Neural cell (in vitro differentiated cells): ENCODE measurements around the gene CELA2B. TPM values are rescaled to one million over a fixed set of nuclear protein-coding genes. Genes with fewer than 3 reads are reported as not detected.
"Not testable (repeated sequence)": the region's sequence is repeated elsewhere in the genome, so short reads cannot be mapped to it uniquely, and the experiment has no call there.

Experiments used
- H2AFZ ChIP-seq: fragments of 200-600, 300-800 bp; sonication (generic), shearing (Covaris generic); 2 replicates; pipeline ENCODE4 v1.6.0; 2014; ENCODE audit warnings: low read depth, mild to moderate bottlenecking, antibody characterized with exemption, low read length, moderate library complexity
- H3F3A ChIP-seq: fragments of 200-600 bp; shearing (Covaris generic); 2 replicates; pipeline ENCODE4 v1.6.1; 2016; ENCODE audit warnings: mild to moderate bottlenecking, moderate library complexity, mixed read lengths, antibody characterized with exemption, low read length; ENCODE audit not compliant: insufficient read depth, poor library complexity, severe bottlenecking
- H3K27ac ChIP-seq: fragments of 200-600, 300-800 bp; sonication (generic), shearing (Covaris generic); 2 replicates; pipeline ENCODE4 v1.5.1; 2014; ENCODE audit warnings: mild to moderate bottlenecking, low read length, moderate library complexity
- H3K27me3 ChIP-seq: fragments of 300-800, 200-600 bp; sonication (generic), shearing (Covaris generic); 2 replicates; pipeline ENCODE4 v1.6.0; 2014; ENCODE audit warnings: mild to moderate bottlenecking, low read depth, low read length, moderate library complexity; ENCODE audit not compliant: insufficient read depth
- H3K36me3 ChIP-seq: fragments of 300-800, 200-600 bp; sonication (generic), shearing (Covaris generic); 2 replicates; pipeline ENCODE4 v1.5.1; 2014; ENCODE audit warnings: mild to moderate bottlenecking, antibody characterized with exemption, low read length, moderate library complexity; ENCODE audit not compliant: insufficient read depth
- H3K4me2 ChIP-seq: fragments of 300-800, 200-600 bp; sonication (generic), shearing (Covaris generic); 2 replicates; pipeline ENCODE4 v1.6.0; 2014; ENCODE audit warnings: mild to moderate bottlenecking, low read length
- H3K4me3 ChIP-seq: fragments of 300-800, 200-600 bp; sonication (generic), shearing (Covaris generic); 2 replicates; pipeline ENCODE4 v1.5.1; 2014; ENCODE audit warnings: mild to moderate bottlenecking, low read length, moderate library complexity
- H3K79me2 ChIP-seq: fragments of 200-600 bp; shearing (Covaris generic); replicated peaks from 2 replicates; pipeline ENCODE4 v1.6.0; 2014; ENCODE audit warnings: mild to moderate bottlenecking, low read length, moderate library complexity; ENCODE audit not compliant: insufficient read depth
- H3K9ac ChIP-seq: fragments of 300-800, 200-600 bp; sonication (generic), shearing (Covaris generic); 2 replicates; pipeline ENCODE4 v1.6.1; 2016; ENCODE audit warnings: mild to moderate bottlenecking, low read length, mixed read lengths
- H3K9me2 ChIP-seq: fragments of 200-600 bp; shearing (Covaris generic); 2 replicates; pipeline ENCODE4 v1.6.1; 2016; ENCODE audit warnings: mild to moderate bottlenecking, low read length, mixed read lengths; ENCODE audit not compliant: insufficient read depth
- H3K9me3 ChIP-seq: fragments of 200-600, 300-800 bp; sonication (generic), shearing (Covaris generic); 2 replicates; pipeline ENCODE4 v1.6.1; 2016; ENCODE audit warnings: mild to moderate bottlenecking, mixed run types, low read length, moderate library complexity, mixed read lengths
- H4K20me1 ChIP-seq: fragments of 200-600 bp; shearing (Covaris generic); 2 replicates; pipeline ENCODE4 v1.6.1; 2016; ENCODE audit warnings: mild to moderate bottlenecking, mixed run types; ENCODE audit not compliant: insufficient read depth
- EZH2 ChIP-seq: fragments of 200-600, 300-800 bp; shearing (Covaris generic), sonication (generic); IDR thresholded peaks from 2 replicates; pipeline ENCODE4 v1.6.1; 2014; ENCODE audit warnings: antibody characterized with exemption, low read length, borderline replicate concordance, mild to moderate bottlenecking; ENCODE audit not compliant: insufficient read depth, poor library complexity, severe bottlenecking
- RAD21 ChIP-seq: fragments of 450-650 bp; conservative IDR thresholded peaks from 2 replicates; pipeline ENCODE4 v1.6.1; 2014; ENCODE audit warnings: antibody characterized with exemption, mild to moderate bottlenecking, moderate library complexity
- SMC3 ChIP-seq: fragments of 450-650 bp; conservative IDR thresholded peaks from 2 replicates; pipeline ENCODE4 v1.6.1; 2014; ENCODE audit warnings: antibody characterized with exemption, mild to moderate bottlenecking, moderate library complexity; ENCODE audit not compliant: poor library complexity
- polyA plus RNA-seq: library from polyadenylated mRNA; depleted of rRNA; stranded (reverse); fragments of >200 nt; gene quantifications from 2 replicates; pipeline ENCODE4 v1.2.3, GENCODE V29; 2014
- TF ChIP-seq, protein P1 (sequence below): fragments of 450-650 bp; IDR thresholded peaks from 2 replicates; pipeline ENCODE4 v1.5.1; 2014; ENCODE audit warnings: antibody characterized with exemption, mild to moderate bottlenecking, moderate library complexity; ENCODE audit not compliant: poor library complexity, severe bottlenecking

CELA2B gene
- polyA plus RNA-seq, 1 donor from 2014 or later, result not detected

DNA sequence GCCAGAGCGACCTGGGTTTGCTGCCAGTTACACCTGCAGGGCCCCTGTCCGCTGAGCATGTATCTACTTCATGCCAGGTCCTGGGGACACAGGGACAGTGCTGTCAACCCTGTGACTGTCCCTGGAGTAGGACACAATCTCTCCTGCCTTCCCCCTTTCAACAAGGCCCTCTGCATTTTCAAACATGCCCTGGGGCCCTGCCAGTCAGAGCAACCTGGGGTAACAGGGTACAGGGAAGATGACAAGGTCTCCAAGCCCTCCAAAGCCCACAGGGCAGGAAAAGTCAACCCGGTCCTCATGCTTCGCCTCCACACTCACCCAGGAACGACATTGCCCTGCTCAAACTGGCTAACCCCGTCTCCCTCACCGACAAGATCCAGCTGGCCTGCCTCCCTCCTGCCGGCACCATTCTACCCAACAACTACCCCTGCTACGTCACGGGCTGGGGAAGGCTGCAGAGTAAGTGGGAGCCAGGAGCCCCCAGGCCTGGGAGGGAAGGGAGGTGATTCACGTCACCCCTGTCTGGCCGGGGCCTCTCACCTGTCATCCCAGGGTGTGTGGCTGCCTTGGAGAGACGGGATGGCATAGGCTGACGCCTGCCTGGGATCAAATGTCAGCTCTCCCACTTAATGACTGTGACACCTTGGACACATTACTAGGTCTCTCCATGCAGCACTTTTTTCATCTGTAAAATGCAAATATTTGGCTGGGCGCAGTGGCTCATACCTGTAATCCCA is 12.7 kb upstream of the CELA2B start:
- H3K9ac ChIP-seq, H3K4me2 ChIP-seq, H4K20me1 ChIP-seq, H3F3A ChIP-seq, H3K9me3 ChIP-seq, H3K9me2 ChIP-seq, H2AFZ ChIP-seq, H3K4me3 ChIP-seq, H3K27ac ChIP-seq, H3K27me3 ChIP-seq, H3K36me3 ChIP-seq, H3K79me2 ChIP-seq: not testable (repeated sequence)

DNA sequence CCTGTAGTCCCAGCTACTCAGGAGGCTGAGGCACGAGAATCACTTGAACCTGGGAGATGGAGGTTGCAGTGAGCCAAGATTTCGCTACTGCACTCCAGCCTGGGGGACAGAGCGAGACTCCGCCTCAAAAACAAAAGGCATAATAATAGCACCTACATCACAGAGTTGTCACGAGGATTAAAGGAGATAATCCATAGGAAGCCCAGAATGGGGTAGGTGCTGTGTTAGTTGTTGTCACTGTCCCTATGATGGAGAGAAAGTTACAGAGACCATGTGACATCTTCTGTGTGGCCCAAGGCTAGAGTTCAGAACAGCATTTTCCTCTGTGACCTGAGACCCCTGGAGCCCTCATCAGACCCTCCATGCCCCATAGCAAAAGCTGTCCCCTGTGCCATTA is 12.0 kb upstream of the CELA2B start:
- not testable (repeated sequence) for H3K9me3 ChIP-seq, H3K4me2 ChIP-seq, H4K20me1 ChIP-seq, H2AFZ ChIP-seq, H3K9ac ChIP-seq, H3K27me3 ChIP-seq, H3K4me3 ChIP-seq, H3K79me2 ChIP-seq, H3K36me3 ChIP-seq, H3K27ac ChIP-seq, H3K9me2 ChIP-seq, H3F3A ChIP-seq

DNA sequence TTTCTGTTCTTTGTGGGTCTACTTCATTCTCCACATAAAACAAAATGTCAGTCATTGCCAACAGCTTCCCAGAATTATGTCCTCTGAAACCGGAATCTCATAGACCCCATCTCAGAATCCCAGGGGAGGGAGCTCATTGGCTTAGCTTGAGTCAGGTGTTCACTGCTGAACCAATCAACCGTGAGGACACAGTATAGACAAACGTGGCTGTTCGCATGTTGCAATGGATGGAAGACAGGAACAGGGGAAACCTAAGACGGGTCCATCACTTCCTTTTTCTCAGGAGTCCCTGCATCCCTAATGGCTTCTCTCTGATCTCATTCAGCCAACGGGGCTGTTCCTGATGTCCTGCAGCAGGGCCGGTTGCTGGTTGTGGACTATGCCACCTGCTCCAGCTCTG is 10.2 kb upstream of the CELA2B start:
- no peak overlapping the region for H3K9ac ChIP-seq
- no peaks in the 10 kb centered on the region for H3K36me3 ChIP-seq
- no peaks in the 10 kb centered on the region for H3F3A ChIP-seq
- H3K9me2 ChIP-seq, result no peaks in the 10 kb centered on the region
- H2AFZ ChIP-seq, result no peak overlapping the region
- H3K9me3 ChIP-seq, result no peaks in the 10 kb centered on the region
- H3K27ac ChIP-seq, result no peak overlapping the region
- no peaks in the 10 kb centered on the region for H3K27me3 ChIP-seq
- no peaks in the 10 kb centered on the region for H3K79me2 ChIP-seq
- H3K4me3 ChIP-seq, result no peak overlapping the region
- TF ChIP-seq, protein P1, sequence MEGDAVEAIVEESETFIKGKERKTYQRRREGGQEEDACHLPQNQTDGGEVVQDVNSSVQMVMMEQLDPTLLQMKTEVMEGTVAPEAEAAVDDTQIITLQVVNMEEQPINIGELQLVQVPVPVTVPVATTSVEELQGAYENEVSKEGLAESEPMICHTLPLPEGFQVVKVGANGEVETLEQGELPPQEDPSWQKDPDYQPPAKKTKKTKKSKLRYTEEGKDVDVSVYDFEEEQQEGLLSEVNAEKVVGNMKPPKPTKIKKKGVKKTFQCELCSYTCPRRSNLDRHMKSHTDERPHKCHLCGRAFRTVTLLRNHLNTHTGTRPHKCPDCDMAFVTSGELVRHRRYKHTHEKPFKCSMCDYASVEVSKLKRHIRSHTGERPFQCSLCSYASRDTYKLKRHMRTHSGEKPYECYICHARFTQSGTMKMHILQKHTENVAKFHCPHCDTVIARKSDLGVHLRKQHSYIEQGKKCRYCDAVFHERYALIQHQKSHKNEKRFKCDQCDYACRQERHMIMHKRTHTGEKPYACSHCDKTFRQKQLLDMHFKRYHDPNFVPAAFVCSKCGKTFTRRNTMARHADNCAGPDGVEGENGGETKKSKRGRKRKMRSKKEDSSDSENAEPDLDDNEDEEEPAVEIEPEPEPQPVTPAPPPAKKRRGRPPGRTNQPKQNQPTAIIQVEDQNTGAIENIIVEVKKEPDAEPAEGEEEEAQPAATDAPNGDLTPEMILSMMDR, result no peak
- TF ChIP-seq SMC3, result no peak
- TF ChIP-seq RAD21, result no peak
- no peak for TF ChIP-seq EZH2
- H4K20me1 ChIP-seq, result no peaks in the 10 kb centered on the region
- H3K4me2 ChIP-seq, result no peak overlapping the region

DNA sequence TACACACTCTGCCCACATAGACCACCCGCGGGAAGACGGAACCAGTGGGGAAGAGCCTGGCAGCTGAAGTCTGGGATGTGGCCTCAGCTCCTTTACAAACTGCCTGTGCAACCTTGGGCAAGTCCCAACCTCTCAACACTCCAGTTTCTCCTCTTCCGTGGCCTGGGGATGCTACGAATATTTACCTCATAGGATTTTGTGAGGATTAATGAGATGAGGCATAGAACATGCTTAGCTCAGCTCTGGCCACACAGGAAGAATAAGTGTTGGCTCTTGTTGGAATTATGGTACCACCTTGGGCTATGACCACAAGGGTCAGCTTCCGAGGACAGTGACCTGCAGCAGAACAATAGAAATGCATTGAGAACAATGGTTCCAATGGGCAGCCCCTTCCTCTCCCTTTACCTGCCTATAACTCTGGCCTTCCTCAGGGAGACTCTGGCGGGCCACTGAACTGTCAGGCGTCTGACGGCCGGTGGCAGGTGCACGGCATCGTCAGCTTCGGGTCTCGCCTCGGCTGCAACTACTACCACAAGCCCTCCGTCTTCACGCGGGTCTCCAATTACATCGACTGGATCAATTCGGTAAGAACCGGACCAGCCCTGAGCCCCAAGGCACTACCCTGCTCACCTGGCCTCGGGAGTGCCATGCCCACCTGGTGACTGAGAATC is 8.8 kb upstream of the CELA2B start:
- H3K9me3 ChIP-seq, H3K79me2 ChIP-seq, H3K36me3 ChIP-seq, H3K4me3 ChIP-seq, H3K9me2 ChIP-seq, H3K9ac ChIP-seq, H2AFZ ChIP-seq, H3F3A ChIP-seq, H4K20me1 ChIP-seq, H3K4me2 ChIP-seq, H3K27me3 ChIP-seq, H3K27ac ChIP-seq: not testable (repeated sequence)
